GM21576 (cell line): ENCODE data around the gene MS4A18.

Experiments used
- ATAC-seq: cut with Tn5 transposase; IDR thresholded peaks from one replicate; pipeline ENCODE4 v1.9.1; 2021; ENCODE audit warnings: mild to moderate bottlenecking, moderate library complexity; ENCODE audit not compliant: unreplicated experiment

Gene MS4A18

DNA sequence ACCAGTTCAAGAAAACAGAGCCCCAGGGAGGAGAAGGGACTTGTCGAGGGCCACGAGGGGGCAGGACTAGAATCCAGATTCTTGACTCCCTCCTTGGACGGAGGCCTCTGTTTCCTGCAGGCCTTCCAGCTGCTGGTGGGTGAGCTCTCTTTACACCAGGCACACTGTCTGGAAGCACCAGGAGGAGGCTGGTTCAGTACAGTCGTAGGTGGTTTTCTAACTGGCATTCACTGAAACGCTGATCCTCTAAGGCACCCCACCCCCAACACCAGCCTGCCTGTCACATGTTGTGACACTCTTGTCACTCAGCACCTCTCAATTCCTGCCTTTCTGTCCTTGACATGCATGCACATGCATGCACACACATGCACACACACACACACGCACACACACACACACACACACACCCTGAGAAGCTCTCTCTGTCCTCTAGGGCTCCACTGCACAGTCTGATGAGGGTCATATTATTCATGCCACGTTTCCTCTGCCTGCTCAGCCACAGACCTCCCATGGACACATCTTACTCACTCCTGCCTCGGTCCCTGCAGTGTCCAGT is 61.4 kb downstream of the MS4A18 start:
- no peak for ATAC-seq

DNA sequence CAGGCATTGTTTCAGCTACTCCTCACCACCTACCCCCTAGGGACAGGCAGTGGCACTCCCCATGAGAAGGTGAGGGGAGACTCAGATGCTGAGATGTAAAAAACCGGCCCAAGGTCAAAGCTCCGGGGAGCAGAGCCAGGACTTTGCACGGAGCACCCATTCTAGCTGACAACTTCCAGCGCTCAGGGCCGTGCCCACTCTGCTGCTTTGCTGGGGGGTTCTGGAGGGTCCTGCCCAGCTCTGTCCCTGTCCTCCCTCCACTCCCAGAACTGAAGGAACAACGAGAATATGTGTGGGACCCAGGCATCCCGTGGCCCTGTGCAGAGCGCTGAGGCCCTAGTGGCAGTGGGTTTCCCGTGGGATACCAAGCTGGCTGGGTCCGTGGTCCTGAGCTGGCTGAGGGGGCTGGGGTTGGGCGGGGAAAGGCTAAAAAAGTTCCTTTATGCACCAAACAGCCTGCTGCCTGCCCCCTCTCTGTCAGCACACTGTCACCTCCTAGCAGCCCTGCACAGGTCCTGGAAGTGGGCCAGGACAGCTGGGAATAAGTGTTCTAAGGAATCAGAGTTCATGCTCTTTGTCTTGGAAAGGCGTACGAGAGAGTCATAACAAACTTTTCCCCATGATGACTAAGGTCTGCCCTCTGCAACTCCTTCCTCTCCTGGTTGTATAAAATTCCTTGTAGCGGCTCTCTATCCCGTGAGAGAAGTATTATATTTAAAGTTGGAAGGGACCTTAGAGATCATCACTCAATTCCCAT is 62.5 kb downstream of the MS4A18 start:
- no peak for ATAC-seq

DNA sequence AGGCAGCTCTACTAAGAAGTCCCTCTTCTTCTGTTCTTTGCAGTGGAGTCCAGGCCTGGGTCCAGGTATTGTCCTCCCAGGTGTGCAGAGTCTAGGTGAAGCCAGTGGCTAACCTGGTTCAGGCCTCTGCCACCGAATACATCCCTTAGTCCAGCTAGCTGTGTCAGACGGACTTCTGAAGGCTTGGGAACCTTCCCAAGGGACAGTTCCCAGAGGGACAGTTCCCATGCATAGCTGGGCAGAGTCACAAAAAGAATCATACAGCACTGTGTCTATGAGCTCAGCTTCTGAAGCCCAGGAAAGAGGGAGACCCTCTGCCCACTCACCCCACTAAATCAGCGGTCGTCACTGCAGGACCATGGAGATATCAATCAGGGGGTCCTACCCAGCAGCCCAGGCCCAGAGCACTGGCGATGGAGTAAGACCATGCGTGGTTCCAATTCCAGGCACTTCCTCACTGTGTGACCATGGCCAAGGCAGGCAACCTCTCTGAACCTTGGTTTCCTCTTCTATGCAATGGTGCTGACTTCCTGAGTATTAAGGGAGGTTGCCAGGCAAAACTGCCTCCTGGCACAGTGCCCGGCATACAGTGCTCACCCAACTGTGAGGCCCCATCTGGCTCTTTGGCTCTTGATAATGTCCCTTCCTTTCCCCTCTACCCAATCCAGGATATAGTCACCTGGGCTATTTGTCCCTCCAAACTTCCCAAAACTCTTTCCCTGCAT is 64.0 kb downstream of the MS4A18 start:
- no peak for ATAC-seq

DNA sequence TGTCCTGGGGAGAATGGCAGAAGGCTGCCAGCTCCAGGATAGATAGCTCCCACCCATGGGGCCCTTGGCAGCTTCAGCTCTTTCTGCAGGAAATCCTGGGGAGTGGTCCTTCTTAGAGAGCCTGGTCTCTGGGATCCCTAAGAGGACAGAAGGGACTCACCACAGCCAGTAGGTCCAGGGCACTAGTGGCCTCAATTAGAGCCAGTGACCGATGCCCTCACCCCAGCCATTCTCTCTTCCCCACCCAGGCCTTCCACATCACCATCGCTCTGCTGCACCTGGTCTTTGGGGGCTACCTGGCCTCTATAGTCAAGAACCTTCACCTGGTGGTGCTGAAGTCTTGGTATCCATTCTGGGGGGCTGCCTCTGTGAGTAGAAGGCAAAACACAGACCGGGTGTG is 66.2 kb downstream of the MS4A18 start:
- no peak for ATAC-seq

DNA sequence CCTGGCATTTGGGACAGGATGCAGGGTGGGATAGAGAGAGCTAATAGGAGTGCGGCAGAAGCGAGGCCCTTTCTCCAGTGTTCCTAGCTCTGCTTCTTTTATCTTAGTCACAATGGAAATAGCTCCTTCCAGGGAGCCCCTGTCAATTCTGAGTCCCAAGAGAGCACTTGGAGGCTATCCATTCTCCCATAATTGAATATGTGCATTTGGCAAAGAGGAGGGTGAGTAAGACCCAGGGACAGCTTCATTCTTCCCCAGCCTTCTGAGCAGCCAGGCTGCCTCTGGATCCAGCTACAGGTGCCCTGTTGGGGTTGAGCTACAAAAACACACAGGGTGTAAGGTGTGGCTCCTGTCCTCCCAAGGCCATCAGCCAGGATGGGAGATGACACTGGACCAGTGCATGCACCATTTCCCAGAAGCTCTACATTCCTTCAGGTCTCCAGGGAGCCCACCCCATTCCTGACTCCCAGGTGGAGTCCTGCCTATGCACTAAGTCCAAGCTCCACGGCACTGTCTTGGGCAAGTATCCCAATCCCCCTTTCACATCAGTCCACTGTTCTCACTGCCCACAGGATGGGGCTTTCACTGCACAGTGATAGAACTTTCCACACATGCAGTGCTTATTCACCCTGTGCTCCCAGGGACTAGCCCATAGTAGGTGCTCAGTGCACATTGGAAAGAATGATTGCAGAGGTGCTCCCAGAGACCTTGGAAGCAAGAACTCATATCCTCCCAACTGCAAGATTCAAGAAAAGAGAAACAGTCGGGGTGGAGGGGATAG is 66.8 kb downstream of the MS4A18 start:
- ATAC-seq: no peak

DNA sequence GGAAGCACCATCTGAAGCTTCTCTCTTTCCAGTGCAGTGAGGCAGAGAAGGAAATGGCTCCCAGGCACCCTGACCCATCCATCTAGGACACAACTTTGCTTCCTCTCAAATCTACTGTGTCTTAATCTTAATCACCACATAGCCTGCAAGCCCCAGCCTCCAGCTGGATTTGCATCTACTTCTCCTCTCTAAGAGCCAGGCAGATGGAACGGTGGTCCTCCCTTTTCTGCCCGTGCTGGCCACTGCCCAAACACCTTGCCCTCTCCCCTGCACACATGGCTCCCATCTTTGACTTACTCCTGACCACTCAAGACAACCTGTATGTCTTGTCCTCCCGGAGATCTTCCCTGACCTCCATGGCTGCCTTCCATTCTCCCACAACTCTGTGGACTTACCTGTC is 68.0 kb downstream of the MS4A18 start:
- ATAC-seq: no peak
